Activated CD4-positive, alpha-beta T cell treated with anti-CD3 and anti-CD28 coated beads for 36 hours (primary cell): ENCODE measurements around the gene MRGPRG. TPM values are rescaled to one million over a fixed set of nuclear protein-coding genes. Genes with fewer than 3 reads are reported as not detected.

Experiments used
- ATAC-seq: fragments of 200-7000 bp; cut with Tn5 transposase; one replicate; pipeline ENCODE4 v1.10.0; 2021; ENCODE audit warnings: mild to moderate bottlenecking, moderate library complexity
- CTCF ChIA-PET: fragments of 350-600 bp; sonication (Branson Sonifier 250); formaldehyde crosslinking; loops from one replicate; lab custom pipeline; 2021; ENCODE audit warnings: antibody characterized with exemption; lab: Charles Lee
- POLR2A ChIA-PET: fragments of 350-600 bp; sonication (Branson Sonifier 250); formaldehyde crosslinking; loops from one replicate; lab custom pipeline; 2021; ENCODE audit warnings: antibody characterized with exemption, inconsistent platforms; lab: Charles Lee
- DNase-seq: peaks from one replicate; pipeline ENCODE4 v3.0.0-alpha.2; 2020
- H3K27ac Mint-ChIP-seq: one replicate; pipeline ENCODE4 v1.8.0; 2021; ENCODE audit warnings: mixed read lengths
- H3K27me3 Mint-ChIP-seq: one replicate; pipeline ENCODE4 v1.8.0; 2021; ENCODE audit warnings: mixed read lengths
- H3K36me3 Mint-ChIP-seq: one replicate; pipeline ENCODE4 v1.8.0; 2021; ENCODE audit warnings: low read depth, mixed read lengths
- H3K4me1 Mint-ChIP-seq: one replicate; pipeline ENCODE4 v1.8.0; 2021; ENCODE audit warnings: mixed read lengths
- H3K4me3 Mint-ChIP-seq: one replicate; pipeline ENCODE4 v1.8.0; 2021; ENCODE audit warnings: mild to moderate bottlenecking, moderate library complexity, mixed read lengths
- H3K9me3 Mint-ChIP-seq: one replicate; pipeline ENCODE4 v1.8.0; 2021; ENCODE audit warnings: low read depth, mixed read lengths
- intact Hi-C, 2 experiments: fragments of 100-400 bp; cut with DNase I in 1 of 2; cut with micrococcal nuclease in 1 of 2; formaldehyde crosslinking; loops; one replicate each; pipeline versions ENCODE4 v1.14.2 to v1.15.1; 2022 to 2024; cut with DNase I, micrococcal nuclease
- total RNA-seq, 2 experiments: library from RNA; stranded (reverse); gene quantifications; one replicate each; pipeline ENCODE4 v1.2.3, GENCODE V29; 2021

MRGPRG gene
- total RNA-seq, 2 experiments from 2014 or later, result not detected

- no peak for ATAC-seq
- ChIA-PET CTCF (no interaction called here), POLR2A (no interaction called here)
- Mint-ChIP-seq H3K27ac (no peak within 1 kb of the TSS), H3K27me3 (no peaks in the 10 kb centered on the region), H3K36me3 (no peaks in the 10 kb centered on the region), H3K4me1 (no peaks in the 10 kb centered on the region), H3K4me3 (no peak within 1 kb of the TSS), H3K9me3 (no peaks in the 10 kb centered on the region)
- DNase-seq, result no peak
- intact Hi-C loops, result no loop called here
These were observed 13.5 kb upstream of the MRGPRG start, which contains the start of gene MRGPRE for GRCh38 chr11:3231851-3232744. Gene MRGPRE (minus strand): TSS chr11:3232417. CDS start chr11:3228799, 3,618 bp downstream.

GRCh38 chr11:3231550-3231850 is 12.9 kb upstream of the MRGPRG start:
- ChIA-PET POLR2A (no interaction called here), CTCF (no interaction called here)
- no peaks in the 10 kb centered on the region for H3K4me1 Mint-ChIP-seq

GRCh38 chr11:3230636-3231549 is 12.3 kb upstream of the MRGPRG start:
- H3K27ac Mint-ChIP-seq, result no peak overlapping the region
- DNase-seq, result no peak
- H3K36me3 Mint-ChIP-seq, result no peaks in the 10 kb centered on the region
- intact Hi-C loops, result no loop called here
- no peak overlapping the region for H3K4me3 Mint-ChIP-seq
- H3K9me3 Mint-ChIP-seq, result no peaks in the 10 kb centered on the region
- no peaks in the 10 kb centered on the region for H3K27me3 Mint-ChIP-seq
- CTCF ChIA-PET, result no interaction called here
- POLR2A ChIA-PET, result interaction anchor here (0.9 kb wide), 1 partner anchor 179 kb away, joined by 3 read pairs; no protein-coding TSS in a partner anchor
- H3K4me1 Mint-ChIP-seq, result no peaks in the 10 kb centered on the region
- ATAC-seq, result no peak

More at GRCh38 chr11:3231550-3231850, 12.9 kb upstream of the MRGPRG start:
- intact Hi-C loops, result no loop called here
- DNase-seq, result no peak
- Mint-ChIP-seq H3K36me3 (no peaks in the 10 kb centered on the region), H3K4me3 (no peak overlapping the region), H3K9me3 (no peaks in the 10 kb centered on the region), H3K27me3 (no peaks in the 10 kb centered on the region), H3K27ac (no peak overlapping the region)
- no peak for ATAC-seq

- intact Hi-C loops, result no loop called here
- CTCF ChIA-PET, result no interaction called here
- Mint-ChIP-seq H3K27me3 (no peaks in the 10 kb centered on the region), H3K27ac (no peak overlapping the region), H3K9me3 (no peaks in the 10 kb centered on the region), H3K4me1 (no peaks in the 10 kb centered on the region), H3K4me3 (no peak overlapping the region), H3K36me3 (no peaks in the 10 kb centered on the region)
- DNase-seq, result no peak
- no peak for ATAC-seq
- POLR2A ChIA-PET, result interaction anchor here (0.9 kb wide), 1 partner anchor 178 kb away, joined by 3 read pairs; no protein-coding TSS in a partner anchor
These were observed 11.3 kb upstream of the MRGPRG start for GRCh38 chr11:3229673-3230630.

GRCh38 chr11:3228445-3228829 is 9.8 kb upstream of the MRGPRG start:
- CTCF ChIA-PET, result no interaction called here
- no peak for ATAC-seq

GRCh38 chr11:3227568-3228444 is 9.2 kb upstream of the MRGPRG start:
- intact Hi-C loops, result no loop called here
- DNase-seq (no peak), ATAC-seq (no peak)
- no peaks in the 10 kb centered on the region for H3K36me3 Mint-ChIP-seq
- H3K27me3 Mint-ChIP-seq, result no peaks in the 10 kb centered on the region
- H3K4me1 Mint-ChIP-seq, result peaks cover 5% of the 10 kb centered on the region
- CTCF ChIA-PET, result no interaction called here
- H3K9me3 Mint-ChIP-seq, result no peaks in the 10 kb centered on the region
- POLR2A ChIA-PET, result no interaction called here
- H3K27ac Mint-ChIP-seq, result no peak overlapping the region
- H3K4me3 Mint-ChIP-seq, result no peak overlapping the region

More at GRCh38 chr11:3228445-3228829, 9.8 kb upstream of the MRGPRG start:
- no peaks in the 10 kb centered on the region for H3K27me3 Mint-ChIP-seq
- POLR2A ChIA-PET, result no interaction called here
- no peaks in the 10 kb centered on the region for H3K4me1 Mint-ChIP-seq
- H3K27ac Mint-ChIP-seq, result no peak overlapping the region
- no peaks in the 10 kb centered on the region for H3K9me3 Mint-ChIP-seq
- DNase-seq, result no peak
- intact Hi-C loops, result no loop called here
- no peak overlapping the region for H3K4me3 Mint-ChIP-seq
- H3K36me3 Mint-ChIP-seq, result no peaks in the 10 kb centered on the region

GRCh38 chr11:3226846-3227567 is 8.4 kb upstream of the MRGPRG start:
- Mint-ChIP-seq H3K4me1 (peaks cover 9% of the 10 kb centered on the region), H3K27ac (no peak overlapping the region), H3K9me3 (no peaks in the 10 kb centered on the region), H3K4me3 (no peak overlapping the region), H3K27me3 (no peaks in the 10 kb centered on the region), H3K36me3 (no peaks in the 10 kb centered on the region)
- ATAC-seq, result no peak
- intact Hi-C loops, result no loop called here
- ChIA-PET CTCF (no interaction called here), POLR2A (no interaction called here)
- no peak for DNase-seq

GRCh38 chr11:3225826-3226750 is 7.5 kb upstream of the MRGPRG start:
- H3K9me3 Mint-ChIP-seq, result no peaks in the 10 kb centered on the region
- no peak for ATAC-seq
- H3K4me3 Mint-ChIP-seq, result no peak overlapping the region
- ChIA-PET CTCF (no interaction called here), POLR2A (no interaction called here)
- intact Hi-C loops, result no loop called here
- no peaks in the 10 kb centered on the region for H3K27me3 Mint-ChIP-seq
- H3K27ac Mint-ChIP-seq, result no peak overlapping the region
- no peak for DNase-seq
- no peaks in the 10 kb centered on the region for H3K36me3 Mint-ChIP-seq
- peaks cover 9% of the 10 kb centered on the region for H3K4me1 Mint-ChIP-seq

- H3K4me3 Mint-ChIP-seq, result no peak overlapping the region
- H3K36me3 Mint-ChIP-seq, result no peaks in the 10 kb centered on the region
- intact Hi-C loops, result no loop called here
- ChIA-PET CTCF (interaction anchor here (1.0 to 1.1 kb wide), 2 partner anchors 11 to 135 kb away, joined by 3 to 4 read pairs; no protein-coding TSS in a partner anchor), POLR2A (no interaction called here)
- DNase-seq (no peak), ATAC-seq (no peak)
- H3K4me1 Mint-ChIP-seq, result peaks cover 9% of the 10 kb centered on the region
- no peaks in the 10 kb centered on the region for H3K9me3 Mint-ChIP-seq
- H3K27me3 Mint-ChIP-seq, result no peaks in the 10 kb centered on the region
- H3K27ac Mint-ChIP-seq, result no peak overlapping the region
These were observed 6.6 kb upstream of the MRGPRG start for GRCh38 chr11:3225159-3225758.
